GM18499 (cell line): ENCODE data around the gene EIF6.
"Not testable (repeated sequence)": the region's sequence is repeated elsewhere in the genome, so short reads cannot be mapped to it uniquely, and the experiment has no call there.

Source experiments
- ATAC-seq: cut with Tn5 transposase; IDR thresholded peaks from one replicate; pipeline ENCODE4 v1.9.1; 2021; ENCODE audit warnings: moderate number of reproducible peaks; ENCODE audit not compliant: insufficient read depth, unreplicated experiment

The EIF6 gene

DNA sequence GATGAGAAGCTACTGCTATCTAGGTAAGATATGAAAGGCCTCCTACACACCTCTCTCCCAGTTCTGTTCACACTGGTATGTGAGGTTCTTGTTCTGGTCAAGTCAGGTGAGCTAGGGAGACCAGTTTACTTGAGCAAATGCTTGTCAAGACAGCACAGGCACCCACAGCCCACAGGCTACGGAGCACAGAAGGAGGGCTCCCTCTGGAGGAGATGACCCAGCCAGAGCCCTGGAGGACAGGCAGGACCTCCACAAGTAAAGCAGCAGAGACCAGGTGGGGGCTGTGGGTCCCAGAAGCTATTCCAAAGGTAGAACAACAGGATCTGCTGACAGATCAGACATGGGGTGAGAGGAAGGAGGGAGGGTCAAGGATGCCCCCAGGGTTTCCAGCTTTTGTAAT, 19.8 kb downstream of the EIF6 start:
- ATAC-seq: no peak

DNA sequence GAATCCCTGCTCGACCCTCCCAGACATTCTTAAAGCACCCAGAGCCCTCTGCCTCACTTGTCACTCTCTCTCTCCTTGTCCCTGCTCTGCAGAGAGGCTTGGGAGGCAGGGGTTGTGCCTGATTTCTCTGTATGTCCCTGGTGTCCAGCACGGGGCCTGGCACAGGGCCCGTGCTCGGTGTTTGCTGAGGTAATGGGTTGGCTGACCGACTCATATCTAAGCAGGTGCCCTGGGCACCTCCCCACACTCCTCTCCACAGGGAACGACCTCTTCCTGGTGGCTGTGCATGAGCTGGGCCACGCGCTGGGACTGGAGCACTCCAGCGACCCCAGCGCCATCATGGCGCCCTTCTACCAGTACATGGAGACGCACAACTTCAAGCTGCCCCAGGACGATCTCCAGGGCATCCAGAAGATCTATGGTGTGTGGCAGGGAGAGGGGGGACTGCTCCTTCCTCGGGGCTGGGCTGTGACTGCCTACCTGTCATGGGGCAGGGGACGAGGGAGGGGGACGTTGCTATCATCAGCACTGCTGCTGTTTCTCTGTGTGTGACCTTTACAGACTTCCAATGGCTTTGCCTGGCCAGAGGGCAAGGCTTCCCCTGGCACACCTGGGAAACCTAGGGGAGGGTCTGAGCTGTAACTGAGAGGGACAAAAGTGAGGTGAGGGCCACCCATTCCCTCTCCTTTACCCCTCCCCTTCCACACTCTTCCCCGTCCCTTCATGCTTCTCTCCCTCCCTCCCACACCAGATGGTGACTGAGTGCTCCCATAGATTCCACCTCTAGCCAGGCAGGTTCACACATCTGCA, 20.8 kb downstream of the EIF6 start:
- no peak for ATAC-seq

DNA sequence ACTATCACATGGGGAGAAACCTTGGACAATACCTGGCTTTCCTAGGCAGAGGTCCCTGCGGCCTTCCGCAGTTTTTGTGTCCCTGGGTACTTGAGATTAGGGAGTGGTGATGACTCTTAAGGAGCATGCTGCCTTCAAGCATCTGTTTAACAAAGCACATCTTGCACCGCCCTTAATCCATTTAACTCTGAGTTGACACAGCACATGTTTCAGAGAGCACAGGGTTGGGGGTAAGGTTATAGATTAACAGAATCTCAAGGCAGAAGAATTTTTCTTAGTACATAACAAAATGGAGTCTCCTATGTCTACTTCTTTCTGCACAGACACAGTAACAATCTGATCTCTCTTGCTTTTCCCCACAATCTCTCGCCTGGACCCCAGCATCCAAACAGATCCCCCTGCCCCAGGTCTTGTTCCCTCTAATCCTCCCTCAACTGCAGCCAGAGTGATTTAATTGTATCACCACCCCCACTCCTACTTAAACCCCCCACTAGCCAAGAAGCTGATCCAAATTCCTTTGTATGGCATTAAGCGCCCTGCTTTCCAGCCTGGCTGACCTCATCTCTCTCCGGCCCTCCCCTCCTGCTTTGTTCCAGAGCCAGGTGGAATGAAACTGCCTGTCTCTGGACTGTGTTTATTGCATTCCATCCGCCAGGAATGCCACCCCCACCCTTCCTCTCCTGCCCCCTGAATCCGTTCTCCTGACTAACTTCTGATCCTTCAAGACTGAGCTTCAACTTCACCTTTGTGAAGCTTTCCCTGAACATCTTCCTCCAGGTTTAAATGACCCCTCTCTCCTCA, 21.6 kb downstream of the EIF6 start:
- ATAC-seq: not testable (repeated sequence)

DNA sequence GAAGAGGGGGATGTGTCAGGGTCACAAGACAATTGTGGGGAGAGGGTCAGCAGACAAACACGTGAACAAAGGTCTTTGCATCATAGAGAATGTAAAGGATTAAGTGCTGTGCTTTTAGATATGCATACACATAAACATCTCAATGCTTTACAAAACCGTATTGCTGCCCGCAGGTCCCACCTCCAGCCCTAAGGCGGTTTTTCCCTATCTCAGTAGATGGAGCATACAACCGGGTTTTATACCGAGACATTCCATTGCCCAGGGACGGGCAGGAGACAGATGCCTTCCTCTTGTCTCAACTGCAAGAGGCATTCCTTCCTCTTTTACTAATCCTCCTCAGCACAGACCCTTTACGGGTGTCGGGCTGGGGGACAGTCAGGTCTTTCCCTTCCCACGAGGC, 22.3 kb downstream of the EIF6 start:
- not testable (repeated sequence) for ATAC-seq

DNA sequence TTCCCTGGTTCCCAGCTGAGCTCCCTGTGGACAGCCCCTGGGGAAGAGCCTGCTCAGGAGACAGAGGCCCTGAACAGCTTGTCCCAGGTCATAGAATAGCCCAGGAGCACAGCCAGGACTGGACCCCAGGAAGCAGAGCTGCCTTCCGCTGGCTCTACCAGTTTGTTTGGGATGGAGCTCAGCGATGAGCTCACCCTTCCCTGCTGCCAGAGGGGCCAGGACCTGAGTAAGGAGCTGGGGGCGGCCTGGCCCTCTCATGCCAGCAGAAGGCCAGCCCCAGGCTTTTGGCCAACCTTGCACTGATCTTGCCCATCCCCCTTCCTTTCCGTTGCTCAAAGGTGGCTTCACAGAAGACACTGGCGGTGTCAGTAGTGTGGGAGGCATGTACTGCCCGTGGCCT, 24.1 kb downstream of the EIF6 start:
- ATAC-seq: no peak

DNA sequence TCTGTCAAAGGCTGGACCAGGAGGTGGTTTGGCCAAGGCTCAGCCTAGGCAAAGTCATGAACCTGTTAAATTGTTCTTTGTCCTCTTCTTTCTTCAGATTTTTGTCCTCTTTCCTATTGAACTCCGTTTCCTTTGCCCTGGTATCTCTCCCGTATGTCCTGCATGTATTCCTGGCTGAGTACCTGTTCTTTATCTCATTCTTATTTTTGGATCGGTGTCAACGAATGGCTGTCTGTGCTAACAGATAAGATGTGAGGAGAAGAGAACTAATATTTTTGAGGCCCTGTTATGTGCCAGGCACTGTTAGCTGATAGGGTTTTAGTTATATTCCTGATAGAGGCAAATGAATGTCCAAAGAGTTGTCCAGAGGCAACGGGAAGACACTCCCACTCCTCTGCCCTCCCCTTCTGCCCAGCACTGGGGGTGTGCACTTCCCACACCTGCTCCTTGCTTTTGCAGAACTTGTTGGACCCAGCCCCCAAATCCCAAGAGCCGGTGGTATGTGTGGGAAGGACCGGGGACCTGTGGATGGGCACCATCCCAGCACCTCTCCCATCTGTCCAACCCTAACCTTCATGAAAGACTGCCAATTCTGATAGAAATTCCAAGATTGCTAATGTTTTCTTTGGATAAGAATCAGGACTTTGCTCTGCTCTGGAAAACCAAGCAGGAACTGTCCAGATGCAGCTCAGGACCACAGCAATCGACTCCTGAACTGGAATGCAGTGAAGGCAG, 27.2 kb downstream of the EIF6 start:
- ATAC-seq: no peak

DNA sequence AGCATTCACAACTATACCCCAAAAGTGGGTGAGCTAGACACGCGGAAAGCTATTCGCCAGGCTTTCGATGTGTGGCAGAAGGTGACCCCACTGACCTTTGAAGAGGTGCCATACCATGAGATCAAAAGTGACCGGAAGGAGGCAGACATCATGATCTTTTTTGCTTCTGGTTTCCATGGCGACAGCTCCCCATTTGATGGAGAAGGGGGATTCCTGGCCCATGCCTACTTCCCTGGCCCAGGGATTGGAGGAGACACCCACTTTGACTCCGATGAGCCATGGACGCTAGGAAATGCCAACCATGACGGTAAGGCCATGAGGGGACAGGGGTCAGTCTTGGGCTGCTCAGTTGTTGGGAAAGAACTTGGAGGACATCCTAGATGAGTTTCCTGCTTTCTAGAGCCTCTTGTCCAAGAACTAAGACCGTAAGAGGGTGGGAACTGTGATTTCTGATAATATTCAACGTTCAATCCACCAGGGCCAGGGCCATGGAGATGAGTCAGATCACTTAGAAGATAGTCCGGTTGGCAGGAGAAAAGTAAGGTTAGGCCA, 30.0 kb downstream of the EIF6 start:
- ATAC-seq: no peak

DNA sequence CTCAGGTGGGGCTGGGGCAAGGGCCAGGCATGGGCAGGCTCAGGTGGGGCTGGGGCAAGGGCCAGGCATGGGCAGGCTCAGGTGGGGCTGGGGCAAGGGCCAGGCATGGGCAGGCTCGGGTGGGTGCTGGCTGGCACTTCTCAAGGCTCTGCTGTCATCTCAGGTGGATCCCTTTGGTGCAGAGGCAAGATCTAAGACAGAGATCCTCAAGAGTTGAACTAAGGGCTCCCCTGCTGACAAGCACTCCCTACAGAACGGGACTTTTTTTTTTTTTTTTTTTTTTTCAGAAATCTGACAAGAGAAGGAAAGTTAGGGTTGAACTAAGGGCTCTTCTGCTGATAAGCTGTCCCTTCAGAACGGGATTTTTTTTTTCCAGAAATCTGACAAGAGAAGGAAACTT, 31.6 kb downstream of the EIF6 start:
- ATAC-seq: no peak

DNA sequence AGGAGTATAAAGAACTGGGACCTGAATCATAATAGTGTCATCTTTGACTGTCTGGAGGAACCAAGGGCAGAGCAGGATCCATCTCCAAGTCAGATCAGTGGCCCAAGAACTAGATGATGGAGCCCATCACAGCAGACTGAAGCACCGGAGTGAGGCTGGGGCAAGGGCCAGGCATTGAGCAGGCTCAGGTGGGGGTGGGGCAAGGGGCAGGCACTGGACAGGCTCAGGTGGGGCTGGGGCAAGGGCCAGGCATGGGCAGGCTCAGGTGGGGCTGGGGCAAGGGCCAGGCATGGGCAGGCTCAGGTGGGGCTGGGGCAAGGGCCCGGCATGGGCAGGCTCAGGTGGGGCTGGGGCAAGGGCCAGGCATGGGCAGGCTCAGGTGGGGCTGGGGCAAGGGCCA, 32.0 kb downstream of the EIF6 start:
- ATAC-seq: not testable (repeated sequence)

DNA sequence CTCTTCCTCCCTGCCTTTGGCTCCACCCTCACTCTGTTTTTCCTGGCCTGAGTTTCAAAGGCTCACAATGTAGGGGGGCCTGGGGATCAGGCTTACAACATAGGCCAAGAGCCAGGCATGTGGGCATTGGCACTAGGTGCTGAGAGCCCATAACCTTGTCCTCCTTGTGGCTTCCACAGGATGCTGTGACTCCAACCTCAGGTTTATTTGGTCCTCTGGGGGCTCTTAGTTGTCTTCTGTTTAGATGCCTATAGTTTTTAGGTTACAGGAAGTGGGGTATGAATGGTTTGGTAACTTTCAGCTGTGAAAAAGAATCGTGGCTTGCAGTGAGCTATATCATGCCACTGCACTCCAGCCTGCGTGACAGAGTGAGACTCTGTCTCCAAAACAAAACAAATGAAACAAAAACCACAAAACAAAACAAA, 32.5 kb downstream of the EIF6 start:
- ATAC-seq: no peak

DNA sequence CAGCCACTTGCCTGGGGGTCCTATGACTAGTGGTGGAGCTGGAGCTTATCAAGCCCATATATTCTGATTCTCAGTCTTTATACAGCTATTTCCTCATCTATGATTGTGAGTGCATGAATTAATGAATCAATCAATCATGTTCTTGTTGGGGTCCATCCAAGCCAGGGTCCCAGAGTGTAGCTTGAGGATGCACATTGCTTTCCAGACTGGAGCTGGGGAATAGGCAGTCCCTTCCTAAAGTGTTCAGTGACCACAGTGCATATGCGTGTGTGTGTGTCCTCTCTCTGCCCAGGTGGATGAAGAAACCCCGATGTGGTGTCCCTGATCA, 33.0 kb downstream of the EIF6 start:
- no peak for ATAC-seq

DNA sequence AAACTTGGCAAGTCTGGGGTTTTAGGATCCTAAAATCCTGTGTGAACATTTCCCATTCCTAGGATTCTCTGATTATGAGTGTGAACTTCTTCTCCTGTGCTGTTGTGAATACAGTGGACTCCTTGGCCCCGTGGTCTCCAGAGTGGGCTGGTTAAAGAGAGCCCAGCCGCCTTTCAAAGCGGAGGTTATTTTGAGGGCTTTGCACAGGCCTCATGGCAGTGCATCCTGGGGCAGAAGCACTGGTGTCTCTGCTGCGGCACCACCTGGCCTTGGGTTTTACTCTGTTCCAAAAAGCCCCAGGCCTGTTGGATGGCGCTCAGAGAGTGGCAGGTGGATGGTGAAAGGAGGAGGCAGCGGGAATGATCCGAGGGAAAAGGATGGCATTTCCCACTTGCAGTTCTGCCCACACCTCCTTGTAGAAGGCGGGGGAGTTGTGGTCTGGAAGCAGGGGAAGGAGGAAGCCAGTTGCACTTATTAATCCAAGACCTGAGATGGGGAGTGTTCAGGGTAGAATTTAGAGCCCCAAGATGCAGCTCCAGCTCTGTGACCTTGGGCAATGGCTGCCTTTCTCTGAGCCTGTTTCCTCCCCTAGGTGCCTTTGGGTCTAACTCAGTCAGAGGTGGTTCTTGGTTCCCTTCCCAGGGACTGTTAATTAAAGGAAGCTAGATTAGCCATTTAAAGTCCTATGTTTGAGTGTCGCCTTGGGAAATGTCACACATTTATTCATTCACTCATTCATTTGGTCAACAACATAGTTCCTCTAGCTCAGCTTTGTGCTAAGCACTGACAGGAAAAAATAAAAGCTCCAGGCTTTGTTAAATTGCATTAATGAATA, 35.7 kb downstream of the EIF6 start:
- no peak for ATAC-seq

DNA sequence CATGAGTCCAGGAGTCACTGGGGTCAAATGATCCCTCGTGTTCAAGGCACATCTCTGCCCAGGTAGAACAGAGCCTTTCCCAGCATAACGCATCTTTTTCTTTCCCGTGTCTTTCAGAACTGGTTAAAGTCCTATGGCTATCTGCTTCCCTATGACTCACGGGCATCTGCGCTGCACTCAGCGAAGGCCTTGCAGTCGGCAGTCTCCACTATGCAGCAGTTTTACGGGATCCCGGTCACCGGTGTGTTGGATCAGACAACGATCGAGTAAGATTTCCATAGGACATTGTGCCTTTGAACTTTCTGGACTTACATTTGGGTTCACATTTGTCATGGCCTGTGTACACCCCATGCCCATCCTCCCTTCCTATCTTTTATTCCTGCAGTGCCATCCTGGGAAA, 37.8 kb downstream of the EIF6 start:
- no peak for ATAC-seq

DNA sequence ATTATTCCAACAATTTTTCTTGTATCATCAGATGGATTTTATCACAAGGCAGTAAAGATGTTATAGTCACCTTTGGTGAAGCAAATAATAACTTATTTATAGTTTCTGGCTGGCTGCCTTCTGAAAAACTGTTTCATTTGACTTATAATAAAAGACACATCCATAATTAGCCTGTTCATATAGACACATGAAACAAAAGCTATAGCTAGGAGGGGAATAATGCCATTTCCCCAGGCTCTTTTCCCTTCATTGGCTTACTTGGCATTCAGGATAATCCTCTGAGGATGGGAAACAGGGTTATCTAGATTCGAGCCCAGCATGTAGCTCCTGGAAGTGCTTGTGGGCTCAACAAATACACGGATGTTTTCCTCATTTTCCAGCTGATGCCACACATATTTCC, 40.6 kb downstream of the EIF6 start:
- no peak for ATAC-seq

DNA sequence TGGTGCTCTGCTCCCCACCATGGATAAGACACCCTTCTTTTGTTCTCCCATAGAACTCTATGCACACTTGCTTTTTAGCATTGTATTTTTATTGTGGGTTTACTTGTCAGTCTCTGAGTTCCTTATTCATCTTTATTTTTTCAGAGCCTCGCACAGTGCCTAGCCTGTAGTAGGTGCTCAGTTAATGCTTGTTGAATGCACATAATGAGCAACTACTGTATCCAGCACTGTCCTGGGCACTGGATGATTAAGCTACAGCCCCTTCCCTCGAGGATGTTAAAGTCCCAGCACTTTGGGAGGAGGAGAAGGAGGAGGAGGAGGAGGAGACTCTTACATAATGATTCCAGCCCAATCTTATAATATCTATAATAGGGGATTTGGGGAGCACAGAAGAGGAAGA, 41.3 kb downstream of the EIF6 start:
- ATAC-seq: no peak

DNA sequence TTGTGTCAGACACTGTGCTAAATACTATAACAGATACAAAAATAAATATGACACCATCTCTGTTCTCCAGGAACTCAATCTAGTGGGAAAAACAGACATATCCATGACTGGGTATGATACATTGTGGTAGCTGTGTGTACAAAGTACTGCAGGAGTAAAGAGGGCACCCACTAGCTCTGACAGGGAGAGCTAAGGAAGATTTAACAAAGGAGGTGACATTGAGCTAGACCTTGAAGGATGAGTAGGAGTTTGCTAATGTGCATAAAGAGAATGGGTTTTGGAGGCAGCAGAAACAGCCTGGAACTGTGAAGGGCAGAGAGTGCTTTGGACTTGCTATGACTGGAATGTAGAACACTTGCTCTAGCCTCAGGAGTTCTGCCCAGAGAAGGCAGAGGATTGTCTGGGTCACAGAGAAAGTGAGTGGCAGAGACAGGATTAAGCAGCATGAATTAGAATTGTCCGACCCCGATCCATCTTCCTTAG, 43.7 kb downstream of the EIF6 start:
- ATAC-seq: no peak

DNA sequence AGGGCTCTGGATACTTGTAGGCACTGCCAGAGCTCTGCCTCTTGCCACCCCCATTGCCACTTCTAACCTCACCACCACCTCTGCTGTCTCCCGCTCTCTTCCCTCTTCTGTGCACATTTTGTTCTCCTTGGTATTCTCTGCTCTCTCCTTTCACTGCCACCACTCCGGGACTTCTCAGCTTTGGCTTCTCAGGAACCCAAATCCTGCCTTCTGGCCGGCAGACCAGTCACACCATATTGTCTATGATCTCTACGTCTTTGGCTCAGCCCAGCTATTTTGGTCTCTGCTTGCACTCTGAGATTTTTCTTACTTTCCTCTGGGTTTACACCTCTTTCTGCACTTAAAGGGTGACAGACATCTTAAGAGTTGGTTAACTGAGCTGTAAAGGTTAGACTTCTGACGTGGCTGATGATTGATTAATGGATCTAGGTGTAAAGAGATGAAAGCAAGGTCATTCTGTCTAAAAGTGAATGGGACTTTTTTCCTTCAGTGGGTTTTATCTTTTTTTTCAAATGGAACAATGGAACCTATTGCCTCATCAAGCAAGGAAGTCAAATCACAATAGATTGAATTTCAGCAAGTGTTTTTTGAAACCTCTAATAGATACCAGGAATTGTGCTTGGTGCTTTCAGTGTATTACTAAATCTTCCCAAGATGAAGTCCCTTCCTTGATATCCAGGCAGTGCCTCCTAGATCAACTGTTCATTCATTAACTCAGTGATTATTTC, 44.3 kb downstream of the EIF6 start:
- no peak for ATAC-seq

DNA sequence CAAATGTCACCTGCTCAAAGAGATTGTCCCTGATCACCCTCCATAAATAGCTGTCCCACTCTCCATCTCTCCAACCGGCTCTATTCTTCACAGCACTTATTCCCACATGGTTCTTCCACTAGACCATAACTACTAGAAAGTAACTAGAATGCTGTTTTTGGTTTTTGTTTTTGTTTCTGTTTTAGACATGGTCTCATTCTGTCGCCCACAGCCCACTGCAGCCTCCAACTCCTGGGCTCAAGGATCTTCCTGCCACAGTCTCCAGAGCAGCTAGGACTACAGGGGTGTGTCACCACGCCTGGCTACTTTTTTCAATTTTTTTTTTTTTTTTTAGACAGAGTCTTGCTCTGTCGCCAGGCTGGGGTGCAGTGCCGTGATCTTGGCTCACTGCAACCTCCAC, 45.8 kb downstream of the EIF6 start:
- ATAC-seq: no peak

DNA sequence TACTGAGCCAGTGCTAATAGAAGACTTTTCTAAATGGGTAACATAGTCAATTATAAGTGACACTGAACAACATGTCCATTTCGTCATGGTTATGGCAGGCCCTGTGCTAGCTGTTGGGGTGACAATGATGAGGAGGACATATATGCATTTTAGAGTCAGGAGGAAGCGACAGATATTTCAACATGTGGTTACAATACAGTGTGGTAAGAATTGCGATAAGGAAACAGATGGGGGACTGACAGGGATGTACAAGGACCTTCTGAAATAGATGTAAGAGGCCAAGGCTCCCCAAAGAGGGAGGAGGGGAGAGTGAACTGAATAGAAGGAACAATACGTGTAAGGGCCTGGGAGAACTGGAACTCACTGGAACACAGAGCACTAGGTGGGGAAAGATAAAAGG, 46.4 kb downstream of the EIF6 start:
- ATAC-seq: no peak
